GM12801 (cell line): ENCODE measurements around the gene PAK1.

ENCODE experiments used
- TF ChIP-seq, protein P1 (sequence below): IDR thresholded peaks from one replicate; pipeline ENCODE4 v1.5.1; 2011; ENCODE audit warnings: control low read depth; ENCODE audit not compliant: insufficient read length; ENCODE audit errors: extremely low read depth

PAK1 gene

DNA sequence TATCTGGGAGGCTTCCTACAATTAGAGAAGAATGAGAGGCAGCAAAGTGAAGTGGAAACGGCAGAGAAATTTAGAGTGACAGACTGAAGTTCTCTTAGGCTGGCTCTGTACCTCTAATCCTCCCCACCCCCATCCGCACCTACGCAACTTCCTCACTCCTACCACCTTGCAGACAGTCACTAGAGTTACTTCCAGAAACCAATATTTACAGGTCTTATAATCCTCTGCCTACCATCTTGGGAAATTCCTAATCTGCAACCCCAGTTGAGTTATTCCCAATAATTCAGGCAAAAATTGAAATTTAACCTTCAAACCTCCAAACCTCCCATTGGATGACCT, 71.7 kb downstream of the PAK1 start:
- TF ChIP-seq, protein P1, sequence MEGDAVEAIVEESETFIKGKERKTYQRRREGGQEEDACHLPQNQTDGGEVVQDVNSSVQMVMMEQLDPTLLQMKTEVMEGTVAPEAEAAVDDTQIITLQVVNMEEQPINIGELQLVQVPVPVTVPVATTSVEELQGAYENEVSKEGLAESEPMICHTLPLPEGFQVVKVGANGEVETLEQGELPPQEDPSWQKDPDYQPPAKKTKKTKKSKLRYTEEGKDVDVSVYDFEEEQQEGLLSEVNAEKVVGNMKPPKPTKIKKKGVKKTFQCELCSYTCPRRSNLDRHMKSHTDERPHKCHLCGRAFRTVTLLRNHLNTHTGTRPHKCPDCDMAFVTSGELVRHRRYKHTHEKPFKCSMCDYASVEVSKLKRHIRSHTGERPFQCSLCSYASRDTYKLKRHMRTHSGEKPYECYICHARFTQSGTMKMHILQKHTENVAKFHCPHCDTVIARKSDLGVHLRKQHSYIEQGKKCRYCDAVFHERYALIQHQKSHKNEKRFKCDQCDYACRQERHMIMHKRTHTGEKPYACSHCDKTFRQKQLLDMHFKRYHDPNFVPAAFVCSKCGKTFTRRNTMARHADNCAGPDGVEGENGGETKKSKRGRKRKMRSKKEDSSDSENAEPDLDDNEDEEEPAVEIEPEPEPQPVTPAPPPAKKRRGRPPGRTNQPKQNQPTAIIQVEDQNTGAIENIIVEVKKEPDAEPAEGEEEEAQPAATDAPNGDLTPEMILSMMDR, result no peak

DNA sequence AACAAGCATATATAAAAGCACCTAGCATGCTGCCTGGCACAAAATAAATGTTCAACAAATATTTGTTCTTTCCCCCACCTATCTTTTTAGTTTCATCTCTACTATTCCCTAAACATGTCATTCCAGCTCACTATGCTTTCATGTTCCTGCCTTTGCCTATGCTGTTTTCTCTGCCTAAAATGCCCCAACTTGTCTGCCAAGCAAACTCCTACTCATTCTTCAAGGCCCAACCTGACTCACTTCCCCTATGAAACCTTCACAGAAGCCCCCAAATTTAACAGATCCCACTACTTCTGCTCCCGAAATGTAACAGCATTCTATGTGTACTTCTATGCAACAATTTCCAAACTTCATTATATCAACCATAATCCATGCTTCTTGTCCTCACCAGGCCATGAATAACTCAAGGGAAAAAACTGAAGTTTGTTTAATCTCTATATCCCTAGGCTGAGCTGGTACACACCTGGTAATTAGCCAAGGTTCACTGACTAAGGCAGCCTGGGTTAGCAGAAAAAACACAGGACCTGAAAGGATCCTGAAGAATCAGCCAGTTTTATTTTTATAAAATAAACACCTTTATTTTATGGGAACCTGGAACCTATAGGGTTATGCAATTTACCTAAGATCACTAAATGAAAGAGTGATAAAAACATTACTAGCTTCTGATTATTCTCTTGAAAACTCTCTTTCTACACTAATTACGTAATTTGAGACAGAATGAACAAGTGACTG, 72.2 kb downstream of the PAK1 start:
- TF ChIP-seq, protein P1, result no peak

DNA sequence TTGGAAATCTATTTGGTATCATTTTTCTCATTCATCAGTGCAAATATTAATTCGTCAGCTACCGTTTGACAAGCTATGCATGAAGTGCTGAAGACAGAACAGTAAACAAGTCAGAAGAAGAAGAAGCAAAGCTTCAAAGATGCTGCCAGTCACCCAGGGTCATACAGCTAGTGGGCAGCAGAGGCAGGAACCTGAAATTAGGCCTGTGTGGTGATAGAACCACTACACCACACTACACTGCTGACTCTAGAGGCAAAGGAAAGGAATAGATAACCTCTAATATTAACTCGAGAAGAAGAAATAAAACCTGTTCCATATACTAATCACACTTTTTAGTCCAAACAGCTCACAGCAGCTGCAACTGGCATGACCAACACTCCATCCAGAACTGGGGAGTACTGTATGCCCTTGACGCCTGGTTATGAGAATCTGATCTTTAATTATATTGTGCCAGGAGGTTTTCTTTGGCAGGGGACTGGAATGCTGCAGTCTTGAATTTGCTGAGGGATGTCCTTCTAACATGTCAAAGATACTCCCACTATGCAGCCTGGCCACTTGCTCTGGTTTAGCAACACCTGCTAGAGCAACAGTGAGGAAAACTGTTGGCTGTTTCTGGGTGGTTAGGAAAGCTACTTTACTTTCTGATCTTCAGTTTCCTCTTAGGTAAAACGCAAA, 73.0 kb downstream of the PAK1 start:
- TF ChIP-seq, protein P1, result no peak

DNA sequence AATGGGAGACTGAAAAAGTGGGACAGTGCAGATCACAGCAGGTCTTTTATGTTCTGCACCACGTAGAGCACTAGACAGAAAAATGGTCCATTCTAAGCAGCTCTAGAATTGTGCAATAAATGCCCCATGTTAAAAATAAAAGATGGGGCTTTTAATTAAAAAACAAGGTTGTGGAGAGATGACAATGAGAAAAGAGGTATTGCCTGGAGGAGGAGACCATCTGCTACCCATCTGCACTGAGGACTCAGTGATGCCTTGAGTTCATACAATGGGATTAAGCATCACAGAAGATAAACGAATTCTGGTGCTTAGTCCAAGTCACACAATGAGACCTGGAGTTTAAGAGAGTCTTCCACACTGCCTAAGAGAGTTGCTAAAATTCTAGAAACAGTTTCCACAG, 73.6 kb downstream of the PAK1 start:
- TF ChIP-seq, protein P1, result no peak

DNA sequence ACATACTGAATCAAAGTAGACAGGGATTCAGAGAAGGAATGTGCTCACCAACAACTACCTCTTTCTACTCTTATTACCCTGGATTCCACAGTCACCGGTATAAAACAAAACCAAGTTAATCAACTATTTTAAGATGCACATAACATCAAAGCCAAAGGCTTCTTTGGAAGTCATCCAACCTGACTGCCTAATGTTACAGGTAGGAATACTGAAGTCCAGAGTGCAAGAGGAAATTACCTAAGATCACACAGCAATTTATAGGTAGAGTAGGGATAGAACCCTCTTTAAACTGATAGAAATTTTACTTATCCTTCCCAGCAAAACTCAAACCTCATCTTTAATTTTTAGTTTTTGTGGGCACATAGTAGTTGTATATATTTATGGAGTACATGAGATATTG, 76.3 kb downstream of the PAK1 start:
- TF ChIP-seq, protein P1, result no peak

DNA sequence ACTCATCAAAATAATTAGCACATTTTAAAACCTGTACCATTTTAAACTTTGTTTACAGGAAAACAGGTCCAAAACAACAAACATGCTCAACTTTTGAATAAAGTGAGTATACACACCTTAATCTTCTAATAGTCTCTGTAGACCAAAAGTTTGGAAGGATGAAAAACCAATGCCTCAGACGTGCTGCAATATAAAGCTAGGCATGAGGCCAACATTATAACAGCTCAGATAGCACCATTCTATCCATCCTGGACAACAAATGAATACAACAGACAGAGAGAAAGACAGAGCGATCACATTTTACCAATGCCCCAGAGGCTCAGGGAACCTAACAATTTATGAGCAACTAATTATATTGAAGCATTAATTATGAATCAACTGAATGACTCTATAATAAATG, 77.0 kb downstream of the PAK1 start:
- TF ChIP-seq, protein P1, result no peak

DNA sequence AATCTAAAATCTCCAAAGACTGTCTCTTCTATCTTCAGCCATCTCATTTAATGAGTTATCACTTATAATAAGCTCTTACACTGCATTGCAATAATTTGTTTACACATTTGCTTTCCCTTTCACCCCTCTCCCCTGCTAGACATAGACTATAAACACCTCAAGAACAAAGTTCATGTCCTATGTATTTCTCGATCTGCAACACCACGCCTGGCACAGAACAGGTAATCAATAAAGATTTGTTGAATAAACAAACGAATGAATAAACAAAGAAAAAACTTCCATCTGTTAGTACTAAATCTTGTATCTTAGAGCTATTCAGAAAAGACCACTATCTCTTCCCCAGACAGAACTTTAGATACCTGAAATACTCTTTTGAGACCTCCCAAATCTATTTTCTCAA, 77.6 kb downstream of the PAK1 start:
- TF ChIP-seq, protein P1, result no peak
